Measurements from ENCODE around the gene TOX2.

TOX2 gene

GRCh38 chr20:43943725-43944124 lies 29.1 kb downstream of the TOX2 start:
- Histone ChIP-seq H3K4me1 (ENCODE audit: low read length) (peaks cover 70% of the 10 kb centered on the region), H3K27me3 (ENCODE audit: low read depth, low read length) (no peaks in the 10 kb centered on the region), H3K79me2 (ENCODE audit: low read length) (peaks cover 100% of the 10 kb centered on the region), H3K9ac (ENCODE audit: low read length) (no peak overlapping the region; the same call in 1 of the 2 replicates), H2AFZ (ENCODE audit: low read depth, low read length) (no peak overlapping the region), H3K27ac (ENCODE audit: low read length) (peak overlapping the region; percentile 94), H3K9me3 (ENCODE audit: insufficient read depth, low read length) (no peaks in the 10 kb centered on the region), H4K20me1 (ENCODE audit: insufficient read depth, low read length) (peaks cover 96% of the 10 kb centered on the region), H3K4me2 (ENCODE audit: low read length) (peak overlapping the region; percentile 97), H3K4me3 (ENCODE audit: low read length) (no peak overlapping the region), H3K36me3 (replicated peaks; ENCODE audit: low read depth, low read length) (peaks cover 45% of the 10 kb centered on the region)
- TF ChIP-seq EZH2phosphoT487 (IDR thresholded peaks at IDR 0.05; ENCODE audit: low read depth) (no peak), CTCF (IDR thresholded peaks at IDR 0.05; ENCODE audit: low read depth, low read length) (no peak)

- Histone ChIP-seq H3K4me1 (ENCODE audit: low read length) (peaks cover 70% of the 10 kb centered on the region), H3K27ac (ENCODE audit: low read length) (no peak overlapping the region), H3K36me3 (replicated peaks; ENCODE audit: low read depth, low read length) (peaks cover 49% of the 10 kb centered on the region), H3K79me2 (ENCODE audit: low read length) (peaks cover 100% of the 10 kb centered on the region), H4K20me1 (ENCODE audit: insufficient read depth, low read length) (peaks cover 96% of the 10 kb centered on the region), H3K4me3 (ENCODE audit: low read length) (no peak overlapping the region), H3K4me2 (ENCODE audit: low read length) (no peak overlapping the region), H3K9me3 (ENCODE audit: insufficient read depth, low read length) (no peaks in the 10 kb centered on the region), H2AFZ (ENCODE audit: low read depth, low read length) (no peak overlapping the region), H3K9ac (ENCODE audit: low read length) (no peak overlapping the region), H3K27me3 (ENCODE audit: low read depth, low read length) (no peaks in the 10 kb centered on the region)
- no peak for TF ChIP-seq CTCF (IDR thresholded peaks at IDR 0.05; ENCODE audit: low read depth, low read length)
Observed at GRCh38 chr20:43944653-43945235, 30.1 kb downstream of the TOX2 start.

GRCh38 chr20:43945391-43946205 lies 30.9 kb downstream of the TOX2 start:
- no peak overlapping the region for H3K9ac ChIP-seq (ENCODE audit: low read length)
- TF ChIP-seq EZH2phosphoT487 (IDR thresholded peaks at IDR 0.05; ENCODE audit: low read depth) (no peak), CTCF (IDR thresholded peaks at IDR 0.05; ENCODE audit: low read depth, low read length) (no peak)
- no peak overlapping the region for H3K4me2 ChIP-seq (ENCODE audit: low read length)
- no peak overlapping the region for H2AFZ ChIP-seq (ENCODE audit: low read depth, low read length)
- H4K20me1 ChIP-seq (ENCODE audit: insufficient read depth, low read length): peaks cover 96% of the 10 kb centered on the region
- H3K4me3 ChIP-seq (ENCODE audit: low read length): no peak overlapping the region
- H3K79me2 ChIP-seq (ENCODE audit: low read length): peaks cover 100% of the 10 kb centered on the region
- H3K27ac ChIP-seq (ENCODE audit: low read length): no peak overlapping the region
- peaks cover 68% of the 10 kb centered on the region for H3K4me1 ChIP-seq (ENCODE audit: low read length)
- no peaks in the 10 kb centered on the region for H3K9me3 ChIP-seq (ENCODE audit: insufficient read depth, low read length)
- H3K27me3 ChIP-seq (ENCODE audit: low read depth, low read length): no peaks in the 10 kb centered on the region
- H3K36me3 ChIP-seq (replicated peaks; ENCODE audit: low read depth, low read length): peaks cover 57% of the 10 kb centered on the region

GRCh38 chr20:43946206-43946491 lies 31.5 kb downstream of the TOX2 start:
- H4K20me1 ChIP-seq (ENCODE audit: insufficient read depth, low read length): peaks cover 96% of the 10 kb centered on the region
- H3K9ac ChIP-seq (ENCODE audit: low read length): no peak overlapping the region
- H3K36me3 ChIP-seq (replicated peaks; ENCODE audit: low read depth, low read length): peaks cover 59% of the 10 kb centered on the region
- no peak overlapping the region for H2AFZ ChIP-seq (ENCODE audit: low read depth, low read length)
- H3K4me1 ChIP-seq (ENCODE audit: low read length): peaks cover 62% of the 10 kb centered on the region
- H3K27me3 ChIP-seq (ENCODE audit: low read depth, low read length): no peaks in the 10 kb centered on the region
- no peak overlapping the region for H3K27ac ChIP-seq (ENCODE audit: low read length)
- no peak overlapping the region for H3K4me2 ChIP-seq (ENCODE audit: low read length)
- H3K9me3 ChIP-seq (ENCODE audit: insufficient read depth, low read length): no peaks in the 10 kb centered on the region
- H3K79me2 ChIP-seq (ENCODE audit: low read length): peaks cover 100% of the 10 kb centered on the region
- no peak for TF ChIP-seq CTCF (IDR thresholded peaks at IDR 0.05; ENCODE audit: low read depth, low read length)
- no peak for TF ChIP-seq EZH2phosphoT487 (IDR thresholded peaks at IDR 0.05; ENCODE audit: low read depth)
- no peak overlapping the region for H3K4me3 ChIP-seq (ENCODE audit: low read length)
